MM.1S (cell line): Measurements from ENCODE around the gene HPDL.

Experiments used
- DNase-seq: peaks from one replicate; pipeline ENCODE4 v3.0.0-alpha.2; 2015
- H2AFZ ChIP-seq: fragments of 300-600 bp; sonication (generic); 2 replicates; pipeline ENCODE4 v1.6.0; 2016; ENCODE audit warnings: antibody characterized with exemption, low read length
- H3F3A ChIP-seq: fragments of 300-600 bp; sonication (generic); 2 replicates; pipeline ENCODE4 v1.6.1; 2016; ENCODE audit warnings: mild to moderate bottlenecking, antibody characterized with exemption, low read length, moderate library complexity, mixed read lengths; ENCODE audit not compliant: insufficient read depth
- H3K27ac ChIP-seq: fragments of 300-600 bp; sonication (generic); 2 replicates; pipeline ENCODE4 v1.5.1; 2016; ENCODE audit warnings: mild to moderate bottlenecking, low read length
- H3K27me3 ChIP-seq: fragments of 300-600 bp; sonication (generic); replicated peaks from 2 replicates; pipeline ENCODE4 v1.6.0; 2016; ENCODE audit warnings: low read length; ENCODE audit not compliant: insufficient read depth
- H3K36me3 ChIP-seq: fragments of 300-600 bp; sonication (generic); replicated peaks from 2 replicates; pipeline ENCODE4 v1.6.1; 2016; ENCODE audit warnings: mild to moderate bottlenecking, low read length, mixed read lengths; ENCODE audit not compliant: insufficient read depth
- H3K4me1 ChIP-seq: fragments of 300-600 bp; sonication (generic); 2 replicates; pipeline ENCODE4 v1.6.1; 2016; ENCODE audit warnings: low read length, mixed read lengths
- H3K4me2 ChIP-seq: fragments of 300-600 bp; sonication (generic); 2 replicates; pipeline ENCODE4 v1.6.0; 2016; ENCODE audit warnings: low read depth, low read length
- H3K4me3 ChIP-seq: fragments of 300-600 bp; sonication (generic); 2 replicates; pipeline ENCODE4 v1.5.1; 2016; ENCODE audit warnings: low read length, mixed read lengths
- H3K79me2 ChIP-seq: fragments of 300-600 bp; sonication (generic); 2 replicates; pipeline ENCODE4 v1.6.1; 2016; ENCODE audit warnings: mixed run types, low read length, mixed read lengths
- H3K9ac ChIP-seq: fragments of 300-600 bp; sonication (generic); 2 replicates; pipeline ENCODE4 v1.6.1; 2016; ENCODE audit warnings: low read length, mixed read lengths
- H3K9me2 ChIP-seq: fragments of 300-600 bp; sonication (generic); replicated peaks from 2 replicates; pipeline ENCODE4 v1.6.1; 2016; ENCODE audit warnings: mild to moderate bottlenecking, low read length, mixed read lengths; ENCODE audit not compliant: insufficient read depth
- H3K9me3 ChIP-seq: fragments of 300-600 bp; sonication (generic); replicated peaks from 2 replicates; pipeline ENCODE4 v1.6.1; 2016; ENCODE audit warnings: mild to moderate bottlenecking, low read length, mixed read lengths; ENCODE audit not compliant: insufficient read depth
- H4K20me1 ChIP-seq: fragments of 300-600 bp; sonication (generic); 2 replicates; pipeline ENCODE4 v1.6.1; 2016; ENCODE audit warnings: mild to moderate bottlenecking, low read length, moderate library complexity, mixed read lengths; ENCODE audit not compliant: insufficient read depth
- EZH2 ChIP-seq: fragments of 300-600 bp; sonication (generic); optimal IDR thresholded peaks from 2 replicates; pipeline ENCODE3; 2017; ENCODE audit warnings: low read depth, mild to moderate bottlenecking, antibody characterized with exemption, low read length, mixed read lengths
- EZH2phosphoT487 ChIP-seq: fragments of 300-600 bp; sonication (generic); IDR thresholded peaks from 2 replicates; pipeline ENCODE4 v1.6.1; 2018; ENCODE audit warnings: antibody characterized with exemption, low read length
- TF ChIP-seq, protein P1 (sequence below): fragments of 300-600 bp; sonication (generic); IDR thresholded peaks from 2 replicates; pipeline ENCODE4 v1.5.1; 2016; ENCODE audit warnings: antibody characterized with exemption, low read length, mixed read lengths

HPDL gene

GRCh38 chr1:45291716-45292115 lies 35.0 kb upstream of the HPDL start:
- H4K20me1 ChIP-seq, result no peaks in the 10 kb centered on the region
- TF ChIP-seq, protein P1, sequence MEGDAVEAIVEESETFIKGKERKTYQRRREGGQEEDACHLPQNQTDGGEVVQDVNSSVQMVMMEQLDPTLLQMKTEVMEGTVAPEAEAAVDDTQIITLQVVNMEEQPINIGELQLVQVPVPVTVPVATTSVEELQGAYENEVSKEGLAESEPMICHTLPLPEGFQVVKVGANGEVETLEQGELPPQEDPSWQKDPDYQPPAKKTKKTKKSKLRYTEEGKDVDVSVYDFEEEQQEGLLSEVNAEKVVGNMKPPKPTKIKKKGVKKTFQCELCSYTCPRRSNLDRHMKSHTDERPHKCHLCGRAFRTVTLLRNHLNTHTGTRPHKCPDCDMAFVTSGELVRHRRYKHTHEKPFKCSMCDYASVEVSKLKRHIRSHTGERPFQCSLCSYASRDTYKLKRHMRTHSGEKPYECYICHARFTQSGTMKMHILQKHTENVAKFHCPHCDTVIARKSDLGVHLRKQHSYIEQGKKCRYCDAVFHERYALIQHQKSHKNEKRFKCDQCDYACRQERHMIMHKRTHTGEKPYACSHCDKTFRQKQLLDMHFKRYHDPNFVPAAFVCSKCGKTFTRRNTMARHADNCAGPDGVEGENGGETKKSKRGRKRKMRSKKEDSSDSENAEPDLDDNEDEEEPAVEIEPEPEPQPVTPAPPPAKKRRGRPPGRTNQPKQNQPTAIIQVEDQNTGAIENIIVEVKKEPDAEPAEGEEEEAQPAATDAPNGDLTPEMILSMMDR, result no peak
- TF ChIP-seq EZH2, result no peak
- no peak for TF ChIP-seq EZH2phosphoT487
- H2AFZ ChIP-seq, result no peak overlapping the region
- H3K36me3 ChIP-seq, result no peaks in the 10 kb centered on the region
- H3K79me2 ChIP-seq, result no peaks in the 10 kb centered on the region
- no peaks in the 10 kb centered on the region for H3F3A ChIP-seq
- H3K9ac ChIP-seq, result no peak overlapping the region
- no peak overlapping the region for H3K27ac ChIP-seq
- H3K4me2 ChIP-seq, result no peak overlapping the region
- no peaks in the 10 kb centered on the region for H3K9me2 ChIP-seq
- H3K27me3 ChIP-seq, result no peaks in the 10 kb centered on the region
- H3K4me1 ChIP-seq, result no peaks in the 10 kb centered on the region
- H3K9me3 ChIP-seq, result no peaks in the 10 kb centered on the region
- no peak for DNase-seq
- H3K4me3 ChIP-seq, result no peak overlapping the region

GRCh38 chr1:45297666-45298356 lies 28.9 kb upstream of the HPDL start:
- TF ChIP-seq, protein P1, result no peak
- no peak for TF ChIP-seq EZH2phosphoT487
- TF ChIP-seq EZH2, result no peak
- no peak overlapping the region for H3K4me3 ChIP-seq
- DNase-seq, result no peak
- H3K4me2 ChIP-seq, result no peak overlapping the region
- no peaks in the 10 kb centered on the region for H4K20me1 ChIP-seq
- H3K79me2 ChIP-seq, result no peaks in the 10 kb centered on the region
- no peaks in the 10 kb centered on the region for H3K27me3 ChIP-seq
- H3K27ac ChIP-seq, result no peak overlapping the region
- no peaks in the 10 kb centered on the region for H3F3A ChIP-seq
- H3K9me3 ChIP-seq, result no peaks in the 10 kb centered on the region
- no peaks in the 10 kb centered on the region for H3K36me3 ChIP-seq
- H3K4me1 ChIP-seq, result no peaks in the 10 kb centered on the region; the same call in 1 of the 2 replicates
- H3K9me2 ChIP-seq, result no peaks in the 10 kb centered on the region
- H3K9ac ChIP-seq, result no peak overlapping the region
- no peak overlapping the region for H2AFZ ChIP-seq

DNA sequence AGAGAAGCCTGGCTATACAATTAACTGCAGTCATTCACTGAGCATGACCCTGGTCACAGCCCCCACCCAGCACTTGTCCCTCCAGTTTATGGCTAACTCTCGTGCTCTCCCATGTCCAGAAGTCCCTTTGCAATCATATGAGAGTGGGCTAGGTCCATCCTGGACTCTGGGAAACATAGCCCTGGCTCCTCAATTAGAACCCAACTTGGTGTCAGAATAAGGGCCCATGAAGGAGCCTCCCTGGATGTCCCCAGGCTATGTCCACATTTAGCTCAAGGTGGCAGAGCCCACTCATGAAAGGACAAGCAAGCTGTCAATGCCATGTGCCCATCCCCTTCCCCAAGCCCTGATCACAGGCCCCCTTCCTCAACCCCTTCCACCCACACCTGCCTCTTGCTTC lies 27.4 kb upstream of the HPDL start:
- no peak for TF ChIP-seq EZH2
- TF ChIP-seq, protein P1, result no peak
- no peak for TF ChIP-seq EZH2phosphoT487
- H3K4me1 ChIP-seq, result peaks cover under 1% of the 10 kb centered on the region; the same call in 1 of the 2 replicates
- no peaks in the 10 kb centered on the region for H3K9me2 ChIP-seq
- H3K27ac ChIP-seq, result no peak overlapping the region
- H3K27me3 ChIP-seq, result no peaks in the 10 kb centered on the region
- H2AFZ ChIP-seq, result no peak overlapping the region
- no peak overlapping the region for H3K4me2 ChIP-seq
- no peak overlapping the region for H3K9ac ChIP-seq
- no peaks in the 10 kb centered on the region for H3F3A ChIP-seq
- no peaks in the 10 kb centered on the region for H3K79me2 ChIP-seq
- H3K36me3 ChIP-seq, result no peaks in the 10 kb centered on the region
- no peak overlapping the region for H3K4me3 ChIP-seq
- H4K20me1 ChIP-seq, result no peaks in the 10 kb centered on the region
- H3K9me3 ChIP-seq, result no peaks in the 10 kb centered on the region
- DNase-seq, result no peak
